WTC11 (cell line): ENCODE data around the gene PPA2. TPM values are rescaled to one million over a fixed set of nuclear protein-coding genes. Genes with fewer than 3 reads are reported as not detected.

Experiments
- AFF4 ChIP-seq: sonication (generic); formaldehyde crosslinking; IDR thresholded peaks from 2 replicates; pipeline ENCODE4 v1.8.1; 2023; ENCODE audit warnings: mild to moderate bottlenecking, missing genetic modification reagents, borderline replicate concordance
- ATF2 ChIP-seq: sonication (generic); formaldehyde crosslinking; IDR thresholded peaks from 2 replicates; pipeline ENCODE4 v1.8.1; 2022; ENCODE audit warnings: low read depth, missing genetic modification reagents, borderline replicate concordance
- ATF3 ChIP-seq: sonication (generic); formaldehyde crosslinking; conservative IDR thresholded peaks from 2 replicates; pipeline ENCODE4 v1.8.1; 2022; ENCODE audit warnings: mild to moderate bottlenecking, missing genetic modification reagents
- CDX4 ChIP-seq: fragments of 250-450 bp; sonication (Bioruptor Pico); IDR thresholded peaks from 2 replicates; pipeline ENCODE4 v1.9.0; 2021; ENCODE audit warnings: moderate library complexity, mild to moderate bottlenecking, inconsistent platforms, borderline replicate concordance
- CREM ChIP-seq: sonication (generic); formaldehyde crosslinking; IDR thresholded peaks from 2 replicates; pipeline ENCODE4 v1.8.1; 2022; ENCODE audit warnings: mild to moderate bottlenecking, missing genetic modification reagents, moderate library complexity
- CTCF ChIP-seq: fragments of 200-600 bp; IDR thresholded peaks from 2 replicates; pipeline ENCODE4 v1.8.0; 2022; ENCODE audit warnings: antibody characterized with exemption
- E2F5 ChIP-seq: sonication (generic); formaldehyde crosslinking; IDR thresholded peaks from 2 replicates; pipeline ENCODE4 v1.8.1; 2022; ENCODE audit warnings: mild to moderate bottlenecking, moderate library complexity, missing genetic modification reagents
- ETV6 ChIP-seq: sonication (generic); formaldehyde crosslinking; IDR thresholded peaks from 2 replicates; pipeline ENCODE4 v1.8.1; 2022; ENCODE audit warnings: mild to moderate bottlenecking, missing genetic modification reagents
- FOXK1 ChIP-seq: sonication (generic); formaldehyde crosslinking; IDR thresholded peaks from 2 replicates; pipeline ENCODE4 v1.8.0; 2022; ENCODE audit warnings: mild to moderate bottlenecking, moderate library complexity, missing genetic modification reagents
- GABPB1 ChIP-seq: sonication (generic); formaldehyde crosslinking; IDR thresholded peaks from 2 replicates; pipeline ENCODE4 v1.8.1; 2023; ENCODE audit warnings: mild to moderate bottlenecking, missing genetic modification reagents
- IRF1 ChIP-seq: sonication (generic); formaldehyde crosslinking; IDR thresholded peaks from 2 replicates; pipeline ENCODE4 v1.8.0; 2023; ENCODE audit warnings: missing genetic modification reagents
- MLX ChIP-seq: sonication (generic); formaldehyde crosslinking; IDR thresholded peaks from 2 replicates; pipeline ENCODE4 v1.8.1; 2023; ENCODE audit warnings: mild to moderate bottlenecking, missing genetic modification reagents, moderate library complexity
- MXD4 ChIP-seq: fragments of 250-450 bp; sonication (Bioruptor Pico); IDR thresholded peaks from 2 replicates; pipeline ENCODE4 v1.8.0; 2021; ENCODE audit warnings: mild to moderate bottlenecking, moderate library complexity, borderline replicate concordance
- NFE2L1 ChIP-seq: sonication (generic); formaldehyde crosslinking; IDR thresholded peaks from 2 replicates; pipeline ENCODE4 v1.8.1; 2023; ENCODE audit warnings: missing genetic modification reagents
- NFYB ChIP-seq: sonication (generic); formaldehyde crosslinking; conservative IDR thresholded peaks from 2 replicates; pipeline ENCODE4 v1.8.0; 2022; ENCODE audit warnings: low read depth, missing genetic modification reagents
- NR2C2 ChIP-seq: sonication (generic); formaldehyde crosslinking; IDR thresholded peaks from 2 replicates; pipeline ENCODE4 v1.8.0; 2022; ENCODE audit warnings: mild to moderate bottlenecking, missing genetic modification reagents
- NR3C1 ChIP-seq: sonication (generic); formaldehyde crosslinking; conservative IDR thresholded peaks from 2 replicates; pipeline ENCODE4 v1.8.1; 2023; ENCODE audit warnings: low read depth, mild to moderate bottlenecking, missing genetic modification reagents
- PRRX2 ChIP-seq: fragments of 250-450 bp; sonication (Bioruptor Pico); IDR thresholded peaks from 2 replicates; pipeline ENCODE4 v1.8.0; 2021; ENCODE audit warnings: mild to moderate bottlenecking
- RORB ChIP-seq: fragments of 250-450 bp; sonication (Bioruptor Pico); IDR thresholded peaks from 2 replicates; pipeline ENCODE4 v1.9.0; 2021; ENCODE audit warnings: mild to moderate bottlenecking
- SMAD4 ChIP-seq: sonication (generic); formaldehyde crosslinking; IDR thresholded peaks from 2 replicates; pipeline ENCODE4 v1.8.0; 2022; ENCODE audit warnings: mild to moderate bottlenecking, missing genetic modification reagents
- SP1 ChIP-seq: sonication (generic); formaldehyde crosslinking; conservative IDR thresholded peaks from 2 replicates; pipeline ENCODE4 v1.8.1; 2022; ENCODE audit warnings: missing genetic modification reagents
- TP53 ChIP-seq: sonication (generic); formaldehyde crosslinking; IDR thresholded peaks from 2 replicates; pipeline ENCODE4 v1.8.1; 2023; ENCODE audit warnings: mild to moderate bottlenecking, missing genetic modification reagents
- ZBTB21 ChIP-seq: sonication (generic); formaldehyde crosslinking; IDR thresholded peaks from 2 replicates; pipeline ENCODE4 v1.8.1; 2023; ENCODE audit warnings: mild to moderate bottlenecking, missing genetic modification reagents, borderline replicate concordance
- ZNF121 ChIP-seq: sonication (generic); formaldehyde crosslinking; IDR thresholded peaks from 2 replicates; pipeline ENCODE4 v1.8.0; 2023; ENCODE audit warnings: missing genetic modification reagents
- ZNF219 ChIP-seq: sonication (generic); formaldehyde crosslinking; IDR thresholded peaks from 2 replicates; pipeline ENCODE4 v1.8.0; 2023; ENCODE audit warnings: missing genetic modification reagents, mild to moderate bottlenecking, borderline replicate concordance
- ZNF281 ChIP-seq: sonication (generic); formaldehyde crosslinking; IDR thresholded peaks from 2 replicates; pipeline ENCODE4 v1.8.0; 2023; ENCODE audit warnings: mild to moderate bottlenecking, missing genetic modification reagents
- total RNA-seq: library from RNA; stranded (reverse); gene quantifications from 3 replicates; pipeline ENCODE4 v1.2.3, GENCODE V29; 2021

The PPA2 gene
- total RNA-seq, 1 experiment from 2014 or later = 50.8 TPM

GRCh38 chr4:105473324-105474098 is at the start of gene PPA2 (continued):
- TF ChIP-seq ZNF281 = no peak
- peak; percentile 71; the same call in 1 of the 2 replicates for TF ChIP-seq SP1 (CRISPR knock-in tag)
- TF ChIP-seq TP53 = no peak
- TF ChIP-seq NFYB (CRISPR knock-in tag) = no peak
- no peak for TF ChIP-seq AFF4 (CRISPR knock-in tag)
- no peak for TF ChIP-seq NR2C2 (CRISPR knock-in tag)
- TF ChIP-seq PRRX2 (CRISPR knock-in tag) = no peak
- TF ChIP-seq ZNF121 (CRISPR knock-in tag) = no peak
- TF ChIP-seq ZBTB21 (CRISPR knock-in tag) = no peak
- TF ChIP-seq RORB = no peak
- TF ChIP-seq NR3C1 (CRISPR knock-in tag) = no peak
- TF ChIP-seq MXD4 (CRISPR knock-in tag) = no peak
- peak; percentile 53 for TF ChIP-seq GABPB1
- TF ChIP-seq ZNF219 (CRISPR knock-in tag) = no peak
- no peak for TF ChIP-seq ATF3 (CRISPR knock-in tag)
- TF ChIP-seq SMAD4 (CRISPR knock-in tag) = no peak
- no peak for TF ChIP-seq CDX4 (CRISPR knock-in tag)
- no peak for TF ChIP-seq ATF2 (CRISPR knock-in tag)
- TF ChIP-seq NFE2L1 (CRISPR knock-in tag) = peak; percentile 70; the same call in 1 of the 2 replicates
- TF ChIP-seq IRF1 (CRISPR knock-in tag) = no peak
- TF ChIP-seq ETV6 = peak; percentile 38; the same call in 1 of the 2 replicates
- TF ChIP-seq CREM (CRISPR knock-in tag) = peak; percentile 51
- peak; percentile 74; the same call in 1 of the 2 replicates for TF ChIP-seq FOXK1 (CRISPR knock-in tag)
- no peak; the same call in 1 of the 2 replicates for TF ChIP-seq CTCF
- TF ChIP-seq MLX (CRISPR knock-in tag) = no peak
- no peak for TF ChIP-seq E2F5 (CRISPR knock-in tag)
